HUDEP-2 (cell line): ENCODE results near the gene RBPMS2.
A peak's percentile ranks its signal among the peaks of the same experiment; 100 is the strongest.

ENCODE experiments used
- DNase-seq, 76 experiments: peaks; one replicate each; lab custom pipeline; 2025; ENCODE audit not compliant: unreplicated experiment in 76 of 76; lab: John Stamatoyannopoulos, UW

The RBPMS2 gene

DNA sequence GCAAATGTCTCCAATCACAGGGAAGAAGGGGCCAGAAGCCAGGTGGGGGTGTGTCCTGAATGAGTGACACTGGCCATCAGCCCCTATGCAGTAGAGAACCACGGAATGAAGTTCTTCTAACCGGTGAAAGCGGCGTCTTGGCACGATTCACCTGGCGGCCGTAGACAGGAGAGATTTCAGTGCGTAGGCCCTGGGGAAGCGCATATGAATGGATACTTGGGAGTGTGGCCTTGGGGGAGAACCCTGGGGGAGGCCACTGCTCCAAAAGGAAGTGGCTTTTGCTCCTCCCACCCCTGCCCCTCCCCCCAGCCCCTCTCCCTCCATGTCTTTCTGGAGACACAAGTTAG lies 43.6 kb downstream of the RBPMS2 start:
- no peak for DNase-seq

DNA sequence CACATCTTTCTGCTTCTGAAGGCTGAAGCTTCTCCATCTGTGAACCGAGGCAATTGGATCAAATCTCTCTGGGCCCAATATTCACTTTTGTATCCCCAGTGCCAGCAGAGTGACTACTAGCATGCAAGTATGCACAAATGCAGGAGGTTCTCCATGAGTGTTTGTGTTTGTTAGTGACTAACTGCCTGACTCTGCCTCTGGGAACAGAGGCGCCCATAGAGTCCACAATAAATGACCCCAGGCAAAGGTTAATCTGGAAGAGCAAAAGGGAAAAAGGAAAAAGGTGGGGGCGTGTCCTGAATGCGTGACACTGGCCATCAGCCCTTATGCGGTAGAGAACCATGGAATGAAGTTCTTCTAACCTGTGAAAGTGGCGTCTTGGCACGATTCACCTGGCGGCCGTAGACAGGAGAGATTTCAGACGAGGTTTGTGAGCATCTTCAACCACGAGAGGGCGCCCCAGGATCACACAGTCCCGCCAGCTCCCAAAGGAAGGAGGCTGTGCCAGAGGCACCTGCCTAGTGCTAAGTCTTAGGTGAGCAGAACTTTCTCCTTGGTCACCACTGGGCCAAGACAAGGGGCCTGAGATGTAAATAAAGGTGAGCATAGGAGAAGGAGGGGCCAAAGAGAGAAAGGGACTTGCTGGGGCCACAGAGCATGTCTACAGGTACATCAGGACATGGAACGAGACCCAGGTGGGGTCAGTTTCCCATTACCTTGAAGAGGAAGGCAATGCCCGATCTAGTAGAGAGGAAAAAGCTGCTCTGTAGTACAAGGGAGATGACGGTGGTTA lies 44.2 kb downstream of the RBPMS2 start:
- peak in 67 of 76 experiments; percentile 4 to 81 (median 54) for DNase-seq

DNA sequence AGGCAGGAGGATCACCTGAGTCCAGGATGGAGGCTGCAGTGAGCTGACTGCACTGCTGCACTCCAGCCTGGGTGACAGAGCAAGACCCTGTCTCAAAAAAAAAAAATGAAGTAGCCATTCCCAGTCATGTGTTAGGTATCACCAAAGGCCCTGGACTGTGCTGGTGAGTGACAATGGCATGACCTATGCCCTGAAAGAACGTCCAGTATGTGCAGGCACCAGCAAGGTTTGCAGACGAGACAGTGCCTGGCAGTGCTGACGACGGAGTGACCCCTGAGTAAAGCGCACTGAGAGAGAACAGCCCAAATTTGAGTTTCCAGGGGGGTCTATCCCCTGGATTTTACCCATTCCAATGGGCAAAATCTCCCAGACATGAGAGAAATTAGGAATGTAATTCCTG lies 45.2 kb downstream of the RBPMS2 start:
- DNase-seq, result no peak

DNA sequence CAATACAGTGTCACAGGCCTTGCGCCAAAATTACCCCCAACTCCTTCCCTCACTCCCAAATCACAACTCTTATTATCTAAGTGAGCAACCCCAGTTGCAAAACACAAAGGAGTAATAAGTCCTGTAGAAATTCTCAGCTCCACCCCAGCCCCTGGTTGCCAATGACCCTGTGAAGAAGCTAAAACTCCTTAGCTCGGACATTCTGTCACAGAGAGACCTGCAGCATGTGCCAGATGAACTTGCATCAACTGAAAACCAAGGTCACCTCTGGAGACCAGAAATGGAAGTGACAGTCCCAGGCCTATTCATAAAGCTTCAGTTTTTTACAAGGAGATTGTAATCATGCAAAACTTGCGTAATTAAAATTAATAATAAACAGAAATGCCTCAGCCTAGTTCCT lies 55.2 kb downstream of the RBPMS2 start:
- DNase-seq, result no peak

DNA sequence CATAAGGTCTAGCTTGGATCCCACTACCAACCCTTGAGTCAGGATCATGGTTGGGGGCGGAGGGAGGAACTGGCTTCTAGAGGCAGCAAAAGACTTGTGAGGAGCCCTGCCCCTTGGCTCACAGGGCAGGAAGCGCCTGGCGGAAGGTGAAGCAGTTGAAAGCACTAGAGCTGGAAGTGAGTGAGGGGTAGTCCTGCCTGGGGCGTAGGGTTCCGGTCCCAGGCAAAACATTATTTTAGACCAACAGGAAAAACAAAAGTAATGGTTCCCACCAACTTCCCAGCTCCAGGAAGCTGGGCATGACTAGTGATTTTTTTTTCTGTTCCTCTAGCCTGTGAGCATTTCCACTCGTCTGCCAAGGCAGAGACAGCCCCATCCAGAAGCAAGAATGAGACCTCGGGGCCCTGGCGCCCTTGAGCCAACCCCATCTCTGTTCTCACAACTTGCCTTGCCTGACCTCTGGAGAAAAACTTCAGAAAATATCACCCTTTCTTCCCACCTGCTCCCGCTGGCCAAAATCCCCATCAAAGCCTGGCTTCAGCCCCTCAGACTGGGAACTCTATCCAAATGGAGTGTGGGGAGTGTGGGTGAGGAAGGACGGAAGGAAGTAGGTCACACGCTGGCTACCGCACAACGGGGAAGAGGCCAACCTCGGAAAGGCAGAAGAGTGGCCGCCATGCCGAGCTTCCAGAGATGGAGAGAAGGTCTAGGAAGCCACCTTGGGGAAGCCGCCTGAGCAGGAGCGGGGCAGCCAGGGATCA lies 57.5 kb downstream of the RBPMS2 start:
- DNase-seq, result no peak

DNA sequence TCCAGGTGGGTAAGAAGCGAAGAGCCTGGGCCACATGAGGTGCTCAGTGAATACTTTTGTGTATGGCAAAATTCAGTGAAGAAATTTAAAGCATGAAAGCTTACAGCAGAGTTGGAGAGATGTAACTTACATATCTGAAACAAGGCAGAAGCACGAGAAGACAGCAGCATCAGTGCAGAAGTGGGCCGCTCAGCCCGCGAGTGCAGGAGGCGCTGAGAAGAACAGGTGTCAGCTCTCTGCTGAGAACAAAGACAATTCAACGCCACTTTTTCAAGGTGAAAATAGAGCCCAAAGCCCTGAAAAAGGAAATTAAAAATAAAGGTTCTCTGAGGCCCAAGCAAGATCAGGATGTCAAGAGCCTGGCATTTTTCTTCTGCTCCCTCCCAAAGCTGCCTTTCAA lies 58.3 kb downstream of the RBPMS2 start:
- DNase-seq, result no peak

DNA sequence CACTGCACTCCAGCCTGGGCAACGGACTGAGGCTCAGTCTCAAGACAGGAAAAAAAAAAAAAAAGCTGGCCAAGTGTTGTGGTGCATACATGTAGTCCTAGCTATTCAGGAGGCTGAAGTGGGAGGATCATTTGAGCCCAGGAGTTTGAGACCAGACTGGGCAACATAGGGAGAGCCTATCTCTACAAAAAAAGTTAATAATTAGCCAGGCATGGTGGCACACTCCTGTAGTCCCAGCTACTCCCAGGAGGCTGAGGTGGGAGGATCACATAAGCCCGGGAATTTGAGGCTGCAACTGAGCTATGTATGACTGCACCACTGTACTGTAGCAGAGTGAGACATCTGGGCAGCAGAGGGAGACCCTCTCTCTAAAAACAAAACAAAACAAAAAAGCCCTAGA lies 58.9 kb downstream of the RBPMS2 start:
- no peak for DNase-seq

DNA sequence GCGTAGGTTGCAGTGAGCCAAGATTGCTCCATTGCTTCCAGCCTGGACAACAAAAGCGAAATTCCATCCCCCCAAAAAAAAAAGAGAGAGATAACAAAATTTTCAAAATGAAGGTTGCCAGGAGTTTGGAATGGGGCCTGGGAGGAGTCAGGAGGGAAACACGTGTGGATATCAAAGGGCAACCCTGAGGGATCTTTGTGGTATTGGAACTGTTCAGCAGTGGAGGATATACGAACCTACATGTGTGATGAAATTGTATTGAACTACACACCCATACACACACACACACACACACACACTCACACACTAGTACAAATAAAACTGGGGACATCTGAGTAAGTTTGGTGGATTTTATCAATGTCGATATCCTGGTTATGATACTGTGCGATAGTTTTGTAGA lies 61.8 kb downstream of the RBPMS2 start:
- DNase-seq, result no peak

DNA sequence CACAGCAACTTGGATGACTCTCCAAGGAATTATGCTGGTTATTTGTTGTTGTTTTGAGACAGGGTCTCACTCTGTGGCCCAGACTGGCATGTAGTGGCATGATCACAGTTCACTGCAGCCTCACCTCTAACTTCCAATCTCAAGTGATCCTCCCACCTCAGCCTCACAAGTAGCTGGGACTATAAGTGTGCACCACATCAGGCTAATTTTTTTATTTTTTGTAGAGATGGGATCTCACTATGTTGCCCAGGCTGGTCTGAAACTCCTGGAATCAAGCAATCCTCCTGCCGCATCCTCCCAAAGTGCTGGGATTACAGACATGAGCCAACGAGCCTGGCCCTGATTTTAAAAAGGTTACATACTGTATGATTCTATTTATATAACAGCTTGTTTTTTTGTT lies 63.0 kb downstream of the RBPMS2 start:
- no peak for DNase-seq

DNA sequence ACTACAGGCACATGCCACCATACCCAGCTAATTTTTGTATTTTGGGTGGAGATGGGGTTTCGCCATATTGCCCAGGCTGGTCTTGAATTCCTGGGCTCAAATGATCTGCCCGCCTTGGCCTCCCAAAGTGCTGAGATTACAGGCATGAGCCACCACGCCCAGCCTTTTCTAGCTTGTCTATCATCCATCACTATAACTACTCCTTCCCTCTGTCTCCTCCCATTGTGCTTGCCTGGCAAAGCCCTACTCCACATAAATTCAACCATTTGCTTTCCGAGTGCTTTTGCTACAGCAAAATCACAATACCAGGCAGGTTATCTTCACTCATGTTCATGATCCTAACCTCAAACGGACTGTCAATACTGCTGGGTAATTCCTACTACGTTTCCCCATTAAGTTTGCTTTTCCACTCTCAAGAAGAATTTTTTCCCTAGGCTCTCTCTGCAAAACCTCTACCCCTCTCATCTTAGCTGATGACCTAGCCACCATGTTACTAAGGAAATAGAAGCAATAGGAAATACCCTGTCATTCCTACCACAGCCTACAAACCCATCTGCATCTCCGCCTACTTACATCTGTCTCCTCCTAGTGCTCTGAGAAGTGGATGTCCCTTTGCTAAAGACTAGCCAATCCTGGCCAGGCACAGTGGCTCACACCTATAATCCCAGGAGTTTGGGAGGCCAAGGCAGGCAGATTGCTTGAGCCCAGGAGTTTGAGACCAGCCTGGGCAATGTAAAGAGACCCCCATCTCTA lies 64.5 kb downstream of the RBPMS2 start:
- no peak for DNase-seq

DNA sequence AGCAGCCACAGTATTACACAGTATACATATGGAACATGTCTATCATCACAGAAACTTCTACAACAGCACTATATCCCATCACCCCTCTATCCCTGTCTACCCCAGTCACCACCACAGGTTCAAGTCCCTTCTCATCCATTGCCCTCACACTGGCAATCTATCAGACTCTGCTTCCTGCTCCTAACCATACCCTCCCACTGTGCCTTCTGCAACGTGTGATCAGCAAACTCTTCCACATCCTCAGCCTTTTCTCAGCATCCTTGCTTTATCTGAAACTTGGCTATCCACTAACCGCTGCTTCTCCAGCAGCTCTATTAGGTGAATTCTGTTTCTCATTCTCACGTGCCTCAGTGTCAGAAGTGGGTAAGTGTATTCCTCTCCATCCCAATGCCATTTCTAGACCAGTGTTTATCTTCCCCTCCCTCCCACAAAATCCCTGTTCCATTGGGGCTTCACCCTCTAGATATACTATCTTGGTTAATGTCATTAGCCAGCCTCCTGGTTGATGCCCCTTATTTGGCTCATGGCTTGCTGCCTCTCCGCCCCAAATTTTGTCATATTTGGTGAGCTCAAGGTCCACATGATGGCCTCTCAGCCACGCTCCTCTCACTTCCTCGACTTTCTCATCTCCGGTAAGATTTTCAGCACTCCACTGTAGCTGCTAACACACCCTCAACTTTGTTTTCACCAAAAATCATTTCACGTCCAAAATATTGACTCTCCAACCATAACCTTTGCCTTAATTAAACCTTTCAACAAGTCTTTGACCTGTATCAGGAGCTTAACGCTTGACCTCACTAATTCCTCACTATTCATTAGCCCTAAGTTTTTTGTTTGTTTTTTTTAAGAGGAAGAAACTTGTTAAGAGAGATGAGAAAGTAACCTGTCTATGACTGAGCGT lies 69.1 kb downstream of the RBPMS2 start:
- no peak for DNase-seq

DNA sequence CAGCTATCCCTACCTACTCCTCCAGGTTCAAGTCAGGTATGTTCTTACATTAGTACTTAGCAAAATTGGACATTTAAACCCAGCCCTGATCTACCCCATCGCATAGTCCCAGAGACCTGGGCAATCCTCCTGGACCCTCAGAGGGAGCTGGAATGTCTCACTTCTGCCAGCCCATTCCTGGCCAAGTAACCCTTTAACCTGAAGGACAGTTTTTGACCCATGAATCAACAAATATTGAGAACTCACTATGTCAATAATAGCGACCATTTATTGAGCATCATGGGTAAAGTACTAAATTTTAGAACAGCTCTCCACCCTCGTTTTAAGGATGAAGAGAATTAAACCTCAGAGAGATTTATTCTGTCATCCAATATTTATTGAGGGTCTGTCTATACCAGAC lies 70.4 kb downstream of the RBPMS2 start:
- DNase-seq, result no peak

DNA sequence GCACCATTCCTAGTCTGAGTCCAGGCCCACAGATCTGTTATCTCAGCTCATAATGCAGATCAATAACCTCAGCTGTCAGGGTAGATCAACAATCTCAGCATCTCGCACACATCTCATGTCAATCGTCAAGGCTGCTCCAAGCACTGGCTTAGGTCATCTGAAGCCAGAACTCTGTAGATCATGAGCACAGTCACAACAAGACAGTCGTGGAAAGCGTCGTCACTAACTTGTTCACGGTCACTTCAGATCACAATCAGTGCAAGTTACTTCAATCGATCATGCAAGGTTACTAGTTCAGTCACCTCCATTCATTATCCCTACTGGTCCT lies 71.8 kb downstream of the RBPMS2 start:
- no peak for DNase-seq

DNA sequence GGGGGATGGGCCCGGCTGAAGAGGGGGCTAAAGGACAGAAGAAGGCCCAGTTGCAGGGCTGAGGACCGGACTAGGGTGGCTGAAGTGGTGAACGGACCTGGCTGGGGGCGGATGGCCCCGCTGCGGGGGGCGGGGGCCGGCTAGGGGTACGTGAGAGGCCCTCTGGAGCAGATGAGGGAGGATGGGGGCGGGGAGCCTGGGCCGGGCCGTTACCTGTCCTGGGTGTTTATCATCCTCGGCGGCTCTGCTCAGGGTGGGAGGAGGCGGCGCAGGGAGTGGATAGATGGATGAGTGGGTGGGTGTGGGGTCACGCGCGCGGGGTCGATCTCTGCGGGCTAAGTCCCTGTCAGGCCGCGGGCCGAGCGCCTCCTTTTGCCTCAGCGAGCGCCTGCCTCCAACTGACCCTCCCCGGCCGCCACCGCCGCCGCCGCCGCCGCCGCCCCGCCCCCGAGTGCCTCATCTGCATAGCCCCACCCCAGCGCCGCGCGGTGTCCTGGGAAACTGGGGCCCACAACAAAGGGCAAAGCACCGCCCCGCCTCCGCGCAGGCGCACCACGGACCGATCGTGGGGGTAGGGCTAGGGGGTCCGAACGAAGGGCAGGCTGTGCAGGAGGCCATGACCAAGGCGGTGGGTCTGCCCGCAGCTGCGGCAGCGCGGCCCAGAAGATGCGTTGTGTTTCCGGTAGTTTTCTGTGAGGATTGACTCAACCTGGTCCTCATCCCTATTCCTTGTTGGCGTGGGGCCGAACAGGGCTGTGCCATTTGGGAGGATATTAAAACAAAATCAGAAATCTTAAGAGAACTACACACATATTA lies 72.4 kb downstream of the RBPMS2 start:
- DNase-seq, result peak in 75 of 76 experiments; percentile 22 to 96 (median 87)

DNA sequence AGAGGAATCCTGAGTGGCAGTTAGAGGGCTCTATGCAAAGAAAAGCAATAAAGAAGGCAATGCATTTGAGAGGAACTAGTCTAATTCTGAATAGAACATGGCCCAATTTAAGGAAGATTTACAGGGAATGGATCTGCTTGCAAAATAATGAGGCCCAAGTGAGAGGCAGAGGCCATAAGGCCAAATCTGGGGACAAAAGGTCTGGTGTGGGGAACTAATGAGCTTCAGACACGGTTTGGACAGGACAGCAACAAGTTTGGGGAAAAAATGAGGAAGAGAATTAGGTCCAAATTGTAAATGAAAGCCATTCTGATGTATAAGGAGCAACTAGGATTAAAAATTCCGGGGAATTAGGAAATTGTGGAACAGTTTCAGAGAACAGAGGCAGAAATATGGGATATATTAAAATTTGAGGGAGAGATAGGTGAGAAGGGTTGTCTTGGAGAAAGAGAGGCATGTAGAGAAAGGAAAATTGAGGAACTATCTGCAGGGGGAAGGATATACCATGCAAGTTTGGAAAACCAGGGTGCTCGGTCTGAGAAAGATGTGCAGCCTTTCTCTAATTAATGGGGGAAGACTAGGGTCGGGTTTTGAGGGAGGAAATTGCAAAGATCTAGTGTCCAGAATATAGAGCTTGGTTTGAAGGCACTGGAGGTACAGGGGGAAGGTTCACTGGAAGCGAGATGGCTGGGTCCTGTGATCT lies 73.8 kb downstream of the RBPMS2 start:
- DNase-seq, result no peak

DNA sequence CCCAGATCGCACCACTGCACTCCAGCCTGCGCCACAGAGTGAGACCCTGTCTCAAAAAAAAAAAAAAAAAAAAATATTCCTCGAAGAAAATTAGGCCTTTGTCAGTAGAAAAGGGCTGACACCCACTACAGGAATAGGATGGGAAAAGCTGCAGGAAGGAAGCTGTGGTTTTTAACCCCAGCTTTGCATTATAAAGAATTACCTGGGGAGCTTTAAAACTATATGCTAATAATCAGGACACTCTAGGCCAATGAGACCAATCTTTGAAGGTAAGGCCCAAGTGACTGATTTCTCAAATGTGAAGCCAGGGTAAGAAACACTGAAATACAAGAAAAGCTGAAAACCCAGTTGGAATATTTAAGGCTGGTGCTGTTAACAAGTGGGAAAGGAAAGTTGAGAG lies 74.3 kb downstream of the RBPMS2 start:
- no peak for DNase-seq

DNA sequence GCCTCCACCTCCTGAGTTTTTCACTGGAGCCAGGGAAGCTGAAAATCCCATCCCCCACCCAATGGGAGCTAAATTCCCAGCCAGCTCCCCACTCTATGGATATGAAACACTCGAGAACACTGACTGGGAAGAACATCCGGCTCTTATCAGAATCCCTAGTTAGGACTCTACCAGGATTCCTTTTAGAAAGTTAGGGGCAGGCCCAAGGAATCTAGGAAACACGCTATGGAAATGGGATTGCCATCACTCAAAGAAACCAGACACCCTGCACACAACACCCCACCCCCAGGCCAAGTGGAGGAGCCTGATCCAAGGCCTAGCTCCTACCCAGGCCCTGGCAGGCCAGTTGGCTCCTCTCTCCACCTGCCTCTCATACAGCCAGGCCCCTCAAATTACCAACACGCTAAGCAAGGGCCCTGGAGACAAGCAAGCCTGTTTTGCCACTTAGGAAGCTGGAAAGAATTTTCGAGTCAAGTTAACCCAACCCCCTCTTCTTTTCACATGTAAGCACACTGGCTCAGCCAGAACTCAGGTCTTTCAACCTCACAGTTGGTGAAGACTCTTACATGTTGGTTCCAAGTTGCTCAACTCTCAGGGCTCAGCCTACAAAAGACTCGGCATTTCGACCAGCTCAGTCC lies 75.5 kb downstream of the RBPMS2 start:
- no peak for DNase-seq

DNA sequence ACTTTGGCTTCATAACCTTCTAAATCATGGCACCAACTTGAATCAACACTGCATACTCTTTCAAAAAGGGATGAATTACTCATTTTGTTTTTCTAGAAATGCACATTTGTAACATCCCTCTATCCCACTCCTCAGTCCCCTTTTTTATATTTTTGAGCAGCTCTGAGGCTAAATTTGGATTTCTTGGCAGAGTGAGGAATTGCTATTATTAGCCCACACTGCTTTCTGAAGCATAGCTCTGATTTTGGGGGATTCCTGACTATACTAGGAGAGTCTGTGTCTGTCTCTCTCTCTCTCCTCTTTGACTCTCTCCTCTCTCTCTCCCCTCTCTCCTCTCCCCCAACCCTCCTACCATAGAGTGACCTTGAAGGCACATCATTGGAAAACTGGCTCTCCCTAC lies 76.6 kb downstream of the RBPMS2 start:
- DNase-seq, result no peak

DNA sequence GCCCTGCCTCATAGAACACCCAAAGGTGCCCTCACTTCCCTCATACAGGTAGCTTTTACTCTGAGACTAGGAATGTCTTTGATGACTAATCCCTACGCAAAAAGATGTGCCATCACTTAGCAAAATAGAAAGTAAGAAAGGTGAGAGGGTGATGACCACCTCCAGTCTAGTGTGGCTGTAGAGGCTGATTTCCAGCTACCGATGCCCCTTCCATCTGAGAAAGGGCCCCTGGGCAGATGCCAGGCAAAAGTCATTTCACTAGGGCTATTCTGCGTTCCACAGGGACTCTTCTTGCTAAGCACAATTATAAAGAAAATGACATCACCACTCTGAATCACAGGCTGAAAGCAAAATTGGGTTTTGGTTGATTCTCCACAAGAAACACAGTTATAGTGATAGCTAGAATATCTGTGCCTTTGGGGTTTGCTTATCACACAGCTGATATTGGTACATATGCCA lies 77.4 kb downstream of the RBPMS2 start:
- DNase-seq, result no peak
